C4-2B (cell line): ENCODE data around the gene ARHGAP32.

Experiments used
- CTCF ChIP-seq: fragments of 450-650 bp; conservative IDR thresholded peaks from 2 replicates; pipeline ENCODE4 v1.5.1; 2017; ENCODE audit warnings: mild to moderate bottlenecking
- ZFX ChIP-seq: fragments of 450-650 bp; IDR thresholded peaks from 2 replicates; pipeline ENCODE4 v1.6.1; 2017

GRCh38 chr11:129163714-129164164, 28.4 kb downstream of the ARHGAP32 start:
- no peak for TF ChIP-seq CTCF
- TF ChIP-seq ZFX, result no peak
